ENCODE results near the gene CBX5. TPM values are rescaled to one million over a fixed set of nuclear protein-coding genes. Genes with fewer than 3 reads are reported as not detected.
"Not testable (repeated sequence)": the region's sequence is repeated elsewhere in the genome, so short reads cannot be mapped to it uniquely, and the experiment has no call there.

The CBX5 gene
- total RNA-seq, 1 donor from 2014 or later: 62.0 TPM

GRCh38 chr12:54265364-54265812 lies 14.5 kb downstream of the CBX5 start:
- DNase-seq (ENCODE audit: low spot score): no peak

DNA sequence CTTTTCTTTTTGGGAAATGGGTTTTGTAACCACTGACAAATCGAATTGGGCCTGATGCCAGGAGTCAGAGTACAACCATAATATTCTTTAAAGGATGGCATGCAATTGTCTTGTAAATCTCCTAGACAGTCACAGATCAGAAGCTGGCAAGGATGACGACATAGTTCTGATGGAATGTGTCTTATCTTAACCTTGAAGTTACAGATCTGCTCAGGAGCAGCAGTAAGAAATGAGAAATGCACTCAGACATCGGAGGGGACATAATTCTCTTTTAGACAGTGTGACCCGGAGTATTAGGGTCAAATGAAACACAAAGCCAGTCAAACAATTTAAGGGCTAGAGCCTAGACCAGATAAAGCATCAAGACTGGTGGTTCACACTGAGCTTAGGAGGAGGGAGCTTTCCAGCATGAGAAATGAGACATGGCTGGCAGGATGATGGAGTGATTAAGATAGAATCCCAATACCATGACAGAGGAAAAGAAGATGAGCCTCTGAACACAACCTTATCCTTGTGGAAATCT lies 17.5 kb downstream of the CBX5 start:
- DNase-seq (ENCODE audit: low spot score): peak; percentile 29

DNA sequence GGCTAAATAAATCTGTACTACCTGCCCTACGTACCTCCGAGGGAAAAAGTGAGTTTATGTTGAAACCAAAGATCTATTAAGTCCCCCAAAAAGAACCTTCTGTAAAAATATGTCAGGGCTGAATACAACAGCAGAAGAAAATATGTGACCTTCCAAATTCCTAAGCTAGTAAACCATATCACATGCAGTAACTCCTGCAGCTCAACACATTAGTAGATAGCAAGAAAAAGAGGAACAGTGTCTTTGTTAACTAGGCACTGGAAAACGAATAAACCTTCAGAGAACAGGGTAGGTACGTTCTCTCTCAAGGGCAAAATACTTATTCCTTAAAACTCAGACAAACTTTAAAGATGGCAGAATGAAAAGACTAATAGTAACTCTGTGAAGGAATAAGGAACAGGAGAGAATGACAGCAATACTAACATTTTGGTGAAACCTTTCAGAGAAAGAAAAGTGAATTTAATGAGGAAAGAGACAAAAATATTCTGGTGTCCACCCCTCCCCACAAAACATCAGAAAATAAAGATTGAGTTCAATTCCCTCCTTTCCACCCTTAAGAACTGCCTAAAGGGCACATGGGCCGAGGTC lies 18.0 kb downstream of the CBX5 start:
- DNase-seq (ENCODE audit: low spot score): no peak

DNA sequence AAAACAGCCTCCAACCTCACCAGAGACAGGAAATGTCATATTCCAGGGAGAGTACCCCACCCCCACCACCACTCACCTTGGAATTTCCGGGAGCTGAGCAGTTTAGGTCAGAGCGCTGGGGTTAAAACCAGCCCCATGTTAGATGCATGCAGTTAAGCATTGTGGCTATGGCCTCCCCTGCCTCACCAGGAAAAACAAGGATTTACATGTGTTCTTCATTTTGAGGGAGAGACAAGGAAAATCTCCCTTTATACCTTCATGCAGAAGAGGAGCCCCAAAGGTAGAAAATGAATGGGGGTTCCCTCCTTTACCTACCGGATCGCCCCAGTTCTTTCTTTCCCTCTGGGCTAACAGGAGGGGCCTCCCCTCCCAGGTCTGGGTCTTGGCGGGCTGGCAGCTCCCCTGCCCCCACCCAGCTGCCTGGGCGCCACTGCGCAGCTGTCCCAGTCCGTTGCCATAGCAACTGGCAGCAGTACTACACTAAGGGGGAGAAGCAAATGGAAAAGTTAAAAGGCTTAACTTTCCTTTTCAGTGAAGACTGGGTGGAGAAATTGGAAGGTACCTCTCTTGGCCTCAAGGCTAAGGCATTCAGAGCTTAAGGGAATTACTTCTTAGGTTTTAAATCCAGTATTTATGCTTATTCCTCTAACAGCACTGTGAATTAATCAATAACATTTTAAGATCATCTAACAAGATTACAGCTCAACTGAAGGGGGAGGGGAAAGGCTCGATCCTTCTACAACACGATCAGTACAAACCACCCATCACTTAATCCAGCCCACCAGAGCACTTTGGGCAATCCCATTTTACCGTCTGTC lies 20.5 kb downstream of the CBX5 start:
- peak; percentile 58 for DNase-seq (ENCODE audit: low spot score)

DNA sequence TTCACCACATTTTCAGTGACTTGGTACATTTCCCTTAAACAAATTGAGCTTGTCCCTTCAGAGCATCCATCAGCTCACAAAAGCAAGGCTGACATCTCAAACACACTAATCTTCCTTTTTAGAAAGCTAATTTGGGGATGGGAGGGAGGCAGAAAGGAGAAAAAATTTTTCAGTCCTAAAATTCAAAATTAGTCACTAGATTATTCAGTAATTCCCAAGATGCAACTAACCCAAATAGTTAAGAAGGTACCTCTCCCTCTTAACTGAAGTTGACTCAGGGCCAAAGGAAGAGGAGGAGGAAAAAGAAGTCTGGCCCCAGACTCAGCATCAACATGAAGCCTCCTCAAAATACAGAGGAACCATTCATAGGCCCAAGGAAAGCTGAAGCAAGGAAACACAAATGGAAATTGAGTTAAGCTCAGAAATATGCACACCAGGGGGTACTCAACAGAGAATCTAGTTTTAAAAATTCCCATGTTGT lies 21.7 kb downstream of the CBX5 start:
- no peak for DNase-seq (ENCODE audit: low spot score)

DNA sequence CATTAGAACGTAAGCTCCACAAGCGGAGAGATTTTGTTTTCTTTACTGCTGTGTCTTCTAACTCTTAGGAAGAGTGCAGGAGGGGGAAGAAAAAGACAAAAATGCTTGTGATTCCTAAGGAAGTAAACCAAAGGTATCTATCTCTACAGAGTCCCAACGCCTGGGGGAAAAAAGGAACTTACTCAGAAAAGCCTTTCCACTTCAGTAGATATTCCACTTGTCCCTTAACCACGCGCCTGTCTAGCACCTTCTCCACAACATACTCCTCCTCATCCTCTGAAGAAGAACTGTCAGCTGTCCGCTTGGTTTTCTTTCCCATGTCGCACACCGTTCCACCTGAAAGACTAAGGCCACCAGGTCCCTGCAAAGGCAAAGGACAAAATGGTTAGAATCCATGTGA lies 22.6 kb downstream of the CBX5 start:
- no peak for DNase-seq (ENCODE audit: low spot score)

- DNase-seq (ENCODE audit: low spot score): no peak
Measured at GRCh38 chr12:54253240-54253639, 26.7 kb downstream of the CBX5 start.

GRCh38 chr12:54251667-54252284 lies 28.1 kb downstream of the CBX5 start:
- DNase-seq (ENCODE audit: low spot score): no peak

DNA sequence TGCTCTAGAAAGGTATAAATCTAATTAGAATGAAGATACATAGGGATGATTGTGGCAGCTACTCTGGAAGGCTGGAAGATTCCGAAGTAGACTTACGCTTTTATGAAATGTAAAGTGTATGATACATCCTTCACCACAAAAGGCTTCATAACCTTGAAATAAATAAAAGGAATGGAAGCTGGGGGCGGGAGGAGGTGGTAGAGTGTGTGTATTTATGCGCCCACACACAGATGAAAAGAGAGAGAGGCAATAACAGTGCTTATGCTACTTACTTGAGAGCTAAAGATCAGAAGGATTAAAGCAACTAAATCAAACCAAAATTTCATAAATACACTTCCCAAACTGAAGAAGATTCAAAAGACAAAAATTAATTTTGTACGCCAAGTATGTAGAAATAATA lies 30.4 kb downstream of the CBX5 start:
- no peak for DNase-seq (ENCODE audit: low spot score)

- no peak for DNase-seq (ENCODE audit: low spot score)
Measured at GRCh38 chr12:54246011-54246641, 33.8 kb downstream of the CBX5 start.

DNA sequence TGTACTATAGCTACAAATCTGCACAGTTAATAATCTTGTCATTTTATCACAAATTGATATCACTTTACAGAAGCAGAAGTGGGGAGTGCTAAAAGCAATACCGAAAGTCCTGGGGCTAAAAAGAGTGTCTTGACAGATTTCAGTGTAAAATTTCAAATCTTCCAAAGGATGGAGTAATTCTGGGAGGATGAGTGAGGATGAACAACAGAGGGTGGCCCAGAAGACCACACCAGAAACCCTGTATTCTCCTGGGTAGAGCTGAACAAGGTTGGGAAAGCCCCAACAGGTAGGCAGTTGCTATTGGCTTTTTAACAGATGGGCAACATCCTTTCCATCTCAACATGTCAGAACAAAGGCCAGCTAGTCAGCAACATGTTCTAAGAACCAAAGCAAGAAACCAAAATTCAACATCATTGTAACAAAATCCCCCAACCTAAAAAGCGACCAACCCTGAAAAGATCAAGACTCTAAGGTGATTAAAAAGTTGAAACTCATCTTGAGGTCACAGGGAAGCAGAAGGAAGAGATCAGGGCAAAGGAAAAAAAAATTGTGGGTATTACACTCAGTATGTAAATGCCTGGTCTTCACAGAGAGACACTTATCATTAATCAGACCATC lies 38.8 kb downstream of the CBX5 start:
- no peak for DNase-seq (ENCODE audit: low spot score)

DNA sequence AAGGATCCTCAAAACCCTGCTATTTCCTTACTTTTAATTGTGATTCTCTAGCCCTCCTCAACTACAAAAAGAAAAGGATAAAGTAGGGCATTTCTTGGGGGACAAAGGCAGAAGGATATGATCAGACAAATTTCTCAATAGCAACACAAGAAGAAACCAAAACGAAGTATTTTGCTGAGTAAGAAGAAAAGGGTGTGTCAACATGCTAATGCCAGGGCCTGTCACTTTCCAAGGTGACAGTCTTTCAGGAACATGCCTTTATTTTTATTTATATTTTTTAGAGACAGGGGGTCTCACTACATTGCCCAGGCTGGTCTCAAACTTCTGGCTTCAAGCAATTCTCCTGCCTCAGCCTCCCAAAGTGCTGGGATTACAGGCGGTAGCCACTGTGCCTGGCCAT lies 39.8 kb downstream of the CBX5 start:
- DNase-seq (ENCODE audit: low spot score): no peak

GRCh38 chr12:54239620-54240019 lies 40.3 kb downstream of the CBX5 start:
- no peak for DNase-seq (ENCODE audit: low spot score)

GRCh38 chr12:54238531-54238930 lies 41.4 kb downstream of the CBX5 start:
- DNase-seq (ENCODE audit: low spot score): no peak

DNA sequence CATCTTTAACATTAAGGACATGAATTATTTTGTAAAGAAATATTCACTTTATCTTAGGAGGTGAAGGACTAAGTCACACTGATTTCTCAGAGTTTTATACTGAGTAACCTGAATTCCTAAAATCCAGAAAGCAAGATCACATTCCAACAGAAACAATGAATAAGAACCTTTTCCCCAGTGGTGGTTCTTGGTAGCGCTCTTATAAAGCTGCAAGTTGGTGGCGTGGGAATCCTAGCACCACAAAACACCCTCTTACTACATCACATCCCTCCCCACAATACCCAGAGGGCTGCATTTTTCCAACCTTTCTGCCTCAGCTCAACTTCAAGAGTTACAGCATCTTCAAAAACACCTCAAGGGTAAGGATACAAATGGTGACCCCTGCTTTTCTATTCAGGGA lies 47.1 kb downstream of the CBX5 start:
- DNase-seq (ENCODE audit: low spot score): no peak

DNA sequence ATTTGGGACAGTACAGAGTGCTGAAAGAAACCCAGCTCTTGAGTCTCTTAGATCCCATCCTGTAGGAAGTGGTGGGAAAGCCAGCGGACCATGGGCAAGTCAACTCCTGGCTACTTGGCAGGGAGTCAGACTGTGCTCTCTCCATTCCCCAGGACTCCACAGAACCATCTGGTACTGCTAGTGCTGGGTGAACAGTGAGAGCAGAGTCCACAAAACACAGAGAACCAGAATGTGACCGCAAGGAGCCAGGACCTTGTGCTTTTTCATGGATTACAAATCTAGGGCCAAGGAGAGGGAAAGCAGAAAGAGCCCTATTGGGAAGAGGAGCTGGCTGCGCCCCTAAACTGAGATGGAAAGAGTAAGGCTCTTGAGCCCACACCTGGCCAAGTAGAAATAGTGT lies 48.7 kb downstream of the CBX5 start:
- not testable (repeated sequence) for DNase-seq (ENCODE audit: low spot score)

- no peak for DNase-seq (ENCODE audit: low spot score)
Measured at GRCh38 chr12:54230555-54230954, 49.4 kb downstream of the CBX5 start.

GRCh38 chr12:54229624-54230212 lies 50.2 kb downstream of the CBX5 start:
- DNase-seq (ENCODE audit: low spot score): no peak

- no peak for DNase-seq (ENCODE audit: low spot score)
Measured at GRCh38 chr12:54228471-54228870, 51.5 kb downstream of the CBX5 start.

DNA sequence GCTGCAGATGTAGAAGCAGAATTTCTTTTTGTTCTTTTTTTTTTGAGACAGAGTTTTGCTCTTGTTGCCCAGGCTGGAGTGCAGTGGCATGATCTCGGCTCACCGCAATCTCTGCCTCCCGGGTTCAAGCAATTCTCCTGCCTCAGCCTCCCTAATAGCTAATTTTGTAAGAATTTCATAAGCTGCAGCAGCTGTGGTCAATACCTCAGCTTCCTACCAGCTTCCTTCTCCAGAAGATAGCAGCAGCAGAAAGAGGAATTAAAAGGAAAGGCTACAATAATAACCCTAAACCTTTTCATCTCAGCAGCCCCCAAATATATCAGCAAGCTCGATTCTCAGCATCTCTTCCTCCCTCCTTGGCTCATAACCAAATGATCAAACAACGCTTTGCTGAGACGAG lies 52.0 kb downstream of the CBX5 start:
- not testable (repeated sequence) for DNase-seq (ENCODE audit: low spot score)

DNA sequence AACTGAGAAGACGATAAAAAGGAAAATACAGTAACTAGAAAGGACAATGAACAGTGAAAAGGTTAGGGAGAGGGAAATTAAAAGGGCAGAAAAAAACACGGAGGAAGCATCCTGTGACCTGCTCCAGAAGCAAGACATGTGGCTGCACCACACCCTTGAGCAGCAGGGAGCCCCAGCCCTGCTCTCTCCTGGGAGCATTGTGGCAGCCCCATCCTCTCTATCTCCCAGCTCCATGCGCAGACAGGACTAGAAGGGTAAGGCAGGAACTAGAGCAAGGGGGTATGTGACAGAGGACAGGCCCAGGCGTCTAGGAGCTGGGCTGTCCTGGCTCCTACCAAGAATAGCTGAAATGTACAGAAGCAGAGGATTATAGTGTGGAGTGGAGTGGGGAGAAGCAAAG lies 52.5 kb downstream of the CBX5 start:
- DNase-seq (ENCODE audit: low spot score): no peak

Measured in mucosa of gallbladder (tissue), 1 donor.